ENCODE data around the gene CCNB2. TPM values are rescaled to one million over a fixed set of nuclear protein-coding genes. Genes with fewer than 3 reads are reported as not detected.

CCNB2 gene
- total RNA-seq, 1 experiment from 2014 or later, result 67.6 TPM

GRCh38 chr15:59166601-59167265, 61.8 kb downstream of the CCNB2 start:
- no peak for ATAC-seq
- CTCF ChIA-PET, result no interaction called here
- intact Hi-C loops (cut with micrococcal nuclease; ENCODE audit: unreplicated experiment), result no loop called here
- H3K4me1 ChIP-seq (ENCODE audit: control insufficient read depth, insufficient read depth, low read length), result peaks cover 4% of the 10 kb centered on the region; the same call in 1 of the 2 replicates
- in situ Hi-C loops (cut with HindIII; ENCODE audit: low pct_unique_long_range_greater_than_20kb, low sequenced_read_pairs), result no loop called here
- no peaks in the 10 kb centered on the region for H3K9me3 ChIP-seq (ENCODE audit: control insufficient read depth, insufficient read depth, low read depth, low read length)
- no peak overlapping the region for H3K4me3 ChIP-seq (ENCODE audit: low read depth in 2 of 2, low read length in 2 of 2)
- H3K27ac ChIP-seq (ENCODE audit: low read length), result no peak overlapping the region
- H3K27me3 ChIP-seq (ENCODE audit: control insufficient read depth, insufficient read depth, low read length), result no peaks in the 10 kb centered on the region
- TF ChIP-seq POLR2AphosphoS5 (IDR thresholded peaks at IDR 0.05; ENCODE audit: low read depth, low read length) (no peak), TCF7L2 (IDR thresholded peaks at IDR 0.05; ENCODE audit: low read depth, low read length) (no peak), CTCF (IDR thresholded peaks at IDR 0.05) (no peak), SIN3A (IDR thresholded peaks at IDR 0.05; ENCODE audit: borderline replicate concordance, insufficient read depth, low read depth, low read length) (no peak)
- TF ChIP-seq, protein P1, sequence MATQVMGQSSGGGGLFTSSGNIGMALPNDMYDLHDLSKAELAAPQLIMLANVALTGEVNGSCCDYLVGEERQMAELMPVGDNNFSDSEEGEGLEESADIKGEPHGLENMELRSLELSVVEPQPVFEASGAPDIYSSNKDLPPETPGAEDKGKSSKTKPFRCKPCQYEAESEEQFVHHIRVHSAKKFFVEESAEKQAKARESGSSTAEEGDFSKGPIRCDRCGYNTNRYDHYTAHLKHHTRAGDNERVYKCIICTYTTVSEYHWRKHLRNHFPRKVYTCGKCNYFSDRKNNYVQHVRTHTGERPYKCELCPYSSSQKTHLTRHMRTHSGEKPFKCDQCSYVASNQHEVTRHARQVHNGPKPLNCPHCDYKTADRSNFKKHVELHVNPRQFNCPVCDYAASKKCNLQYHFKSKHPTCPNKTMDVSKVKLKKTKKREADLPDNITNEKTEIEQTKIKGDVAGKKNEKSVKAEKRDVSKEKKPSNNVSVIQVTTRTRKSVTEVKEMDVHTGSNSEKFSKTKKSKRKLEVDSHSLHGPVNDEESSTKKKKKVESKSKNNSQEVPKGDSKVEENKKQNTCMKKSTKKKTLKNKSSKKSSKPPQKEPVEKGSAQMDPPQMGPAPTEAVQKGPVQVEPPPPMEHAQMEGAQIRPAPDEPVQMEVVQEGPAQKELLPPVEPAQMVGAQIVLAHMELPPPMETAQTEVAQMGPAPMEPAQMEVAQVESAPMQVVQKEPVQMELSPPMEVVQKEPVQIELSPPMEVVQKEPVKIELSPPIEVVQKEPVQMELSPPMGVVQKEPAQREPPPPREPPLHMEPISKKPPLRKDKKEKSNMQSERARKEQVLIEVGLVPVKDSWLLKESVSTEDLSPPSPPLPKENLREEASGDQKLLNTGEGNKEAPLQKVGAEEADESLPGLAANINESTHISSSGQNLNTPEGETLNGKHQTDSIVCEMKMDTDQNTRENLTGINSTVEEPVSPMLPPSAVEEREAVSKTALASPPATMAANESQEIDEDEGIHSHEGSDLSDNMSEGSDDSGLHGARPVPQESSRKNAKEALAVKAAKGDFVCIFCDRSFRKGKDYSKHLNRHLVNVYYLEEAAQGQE (IDR thresholded peaks at IDR 0.05; ENCODE audit: insufficient read depth in 1 of 2, low read depth in 2 of 2, low read length in 1 of 2), result no peak
- no peaks in the 10 kb centered on the region for H3K36me3 ChIP-seq (ENCODE audit: control insufficient read depth, insufficient read depth, low read length)
- no peak for DNase-seq (ENCODE audit: low read depth, low spot score)
- BruUV-seq (replicated peaks), result no TSS peak
- POLR2A ChIA-PET, result no interaction called here

DNA sequence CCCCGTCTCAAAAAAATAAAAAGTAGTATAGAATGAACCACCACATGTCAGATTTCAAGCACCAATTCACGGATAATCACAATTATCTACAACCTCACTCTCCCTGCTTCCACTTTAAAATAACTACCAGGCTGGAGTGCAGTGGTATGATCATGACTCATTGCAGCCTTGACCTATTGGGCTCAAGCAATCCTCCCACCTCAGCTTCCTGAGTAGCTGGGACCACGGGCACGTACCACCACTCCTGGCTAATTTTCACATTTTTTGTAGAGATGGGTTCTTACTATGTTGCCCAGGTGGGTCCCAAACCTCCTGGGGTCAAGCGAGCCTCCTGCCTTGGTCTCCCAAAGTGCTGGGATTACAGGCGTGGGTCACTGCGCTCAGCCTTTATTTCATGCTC, 63.6 kb downstream of the CCNB2 start:
- in situ Hi-C loops (cut with HindIII; ENCODE audit: low pct_unique_long_range_greater_than_20kb, low sequenced_read_pairs), result no loop called here
- no peaks in the 10 kb centered on the region for H3K27me3 ChIP-seq (ENCODE audit: control insufficient read depth, insufficient read depth, low read length)
- no peak for TF ChIP-seq CTCF (IDR thresholded peaks at IDR 0.05)
- no TSS peak for BruUV-seq (replicated peaks)
- no peak overlapping the region for H3K27ac ChIP-seq (ENCODE audit: low read length)
- ATAC-seq (no peak), DNase-seq (ENCODE audit: low read depth, low spot score) (no peak)
- H3K9me3 ChIP-seq (ENCODE audit: control insufficient read depth, insufficient read depth, low read depth, low read length), result no peaks in the 10 kb centered on the region
- ChIA-PET CTCF (no interaction called here), POLR2A (no interaction called here)
- H3K36me3 ChIP-seq (ENCODE audit: control insufficient read depth, insufficient read depth, low read length), result no peaks in the 10 kb centered on the region
- peaks cover 4% of the 10 kb centered on the region; the same call in 1 of the 2 replicates for H3K4me1 ChIP-seq (ENCODE audit: control insufficient read depth, insufficient read depth, low read length)
- intact Hi-C loops (cut with micrococcal nuclease; ENCODE audit: unreplicated experiment), result no loop called here
- H3K4me3 ChIP-seq (ENCODE audit: low read depth in 2 of 2, low read length in 2 of 2), result no peak overlapping the region
